Cardiac muscle cell (in vitro differentiated cells and primary cell): Measurements from ENCODE around the gene RPS16. TPM values are rescaled to one million over a fixed set of nuclear protein-coding genes. Genes with fewer than 3 reads are reported as not detected.
A peak's percentile ranks its signal among the peaks of the same experiment; 100 is the strongest.
"Not testable (repeated sequence)": the region's sequence is repeated elsewhere in the genome, so short reads cannot be mapped to it uniquely, and the experiment has no call there.

Experiments
- DNase-seq, 2 donors: peaks; one replicate each; pipeline versions ENCODE4 v3.0.0 to v3.0.0-alpha.2; 2010 to 2017; ENCODE audit warnings: low read depth in 1 of 2, low spot score in 1 of 2
- H3K27ac ChIP-seq: fragments of 200-600 bp; sonication (generic); 2 replicates; pipeline ENCODE4 v1.5.1; 2016
- H3K27me3 ChIP-seq: fragments of 200-600 bp; sonication (generic); 2 replicates; pipeline ENCODE4 v1.6.0; 2016; ENCODE audit warnings: control low read depth
- H3K36me3 ChIP-seq: fragments of 200-600 bp; sonication (generic); 2 replicates; pipeline ENCODE4 v1.5.1; 2016; ENCODE audit warnings: control low read depth
- H3K4me1 ChIP-seq: fragments of 200-600 bp; sonication (generic); 2 replicates; pipeline ENCODE4 v1.8.1; 2017; ENCODE audit warnings: low read depth, mild to moderate bottlenecking, mixed run types
- H3K4me3 ChIP-seq: fragments of 200-600 bp; sonication (generic); 2 replicates; pipeline ENCODE4 v1.5.1; 2016; ENCODE audit warnings: mild to moderate bottlenecking
- H3K9me3 ChIP-seq: fragments of 200-600 bp; sonication (generic); 2 replicates; pipeline ENCODE4 v1.5.1; 2017; ENCODE audit warnings: low read depth, mild to moderate bottlenecking, control low read depth
- CTCF ChIP-seq: IDR thresholded peaks from 2 replicates; pipeline ENCODE4 v1.5.1; 2012; ENCODE audit warnings: low read depth, mild to moderate bottlenecking, low read length
- polyA plus RNA-seq: library from polyadenylated mRNA; unstranded; fragments of >200 nt; fragmentation: Nextera tagmentation; extraction: Ambion mirVana; gene quantifications from 2 replicates; pipeline ENCODE4 v1.2.1, GENCODE V29; 2016
- total RNA-seq: library from RNA; depleted of rRNA; stranded (reverse); fragments of >200 nt; gene quantifications from 2 replicates; pipeline ENCODE4 v1.2.3, GENCODE V29; 2016

Gene RPS16
- total and polyA plus RNA-seq, 2 experiments from 2014 or later = 369 to 542 TPM

- no peak overlapping the region for H3K4me3 ChIP-seq
- TF ChIP-seq CTCF = no peak
- no peak for DNase-seq
- no peaks in the 10 kb centered on the region for H3K4me1 ChIP-seq
- no peaks in the 10 kb centered on the region for H3K9me3 ChIP-seq
- no peak overlapping the region for H3K27ac ChIP-seq
- H3K27me3 ChIP-seq = no peaks in the 10 kb centered on the region
- H3K36me3 ChIP-seq = peaks cover 76% of the 10 kb centered on the region
Measured at GRCh38 chr19:39467941-39468340, 32.2 kb upstream of the RPS16 start.

- Histone ChIP-seq H3K36me3 (peaks cover 65% of the 10 kb centered on the region), H3K27me3 (no peaks in the 10 kb centered on the region), H3K27ac (no peak overlapping the region), H3K9me3 (no peaks in the 10 kb centered on the region), H3K4me1 (no peaks in the 10 kb centered on the region), H3K4me3 (no peak overlapping the region)
- no peak for DNase-seq
- no peak for TF ChIP-seq CTCF
Measured at GRCh38 chr19:39465956-39466747, 30.4 kb upstream of the RPS16 start.

- peak overlapping the region; percentile 25 for H3K27ac ChIP-seq
- TF ChIP-seq CTCF = no peak
Measured at GRCh38 chr19:39463403-39463802, 27.7 kb upstream of the RPS16 start.

GRCh38 chr19:39451257-39451656 lies 15.5 kb upstream of the RPS16 start:
- not testable (repeated sequence) for H3K27ac ChIP-seq, H3K9me3 ChIP-seq, H3K36me3 ChIP-seq, H3K27me3 ChIP-seq, DNase-seq, H3K4me1 ChIP-seq, H3K4me3 ChIP-seq

More at GRCh38 chr19:39463403-39463802, 27.7 kb upstream of the RPS16 start:
- no peak for DNase-seq
- H3K4me1 ChIP-seq = no peaks in the 10 kb centered on the region
- H3K36me3 ChIP-seq = peaks cover 61% of the 10 kb centered on the region
- no peaks in the 10 kb centered on the region for H3K27me3 ChIP-seq
- no peak overlapping the region for H3K4me3 ChIP-seq
- no peaks in the 10 kb centered on the region for H3K9me3 ChIP-seq

GRCh38 chr19:39449116-39449797 lies 13.5 kb upstream of the RPS16 start:
- H3K4me1 ChIP-seq = peaks cover 4% of the 10 kb centered on the region
- H3K9me3 ChIP-seq = no peaks in the 10 kb centered on the region
- DNase-seq = no peak
- H3K4me3 ChIP-seq = no peak overlapping the region
- H3K27ac ChIP-seq = no peak overlapping the region
- peaks cover 5% of the 10 kb centered on the region for H3K36me3 ChIP-seq
- TF ChIP-seq CTCF = no peak
- no peaks in the 10 kb centered on the region for H3K27me3 ChIP-seq

GRCh38 chr19:39448271-39448670 lies 12.5 kb upstream of the RPS16 start:
- TF ChIP-seq CTCF = no peak
- Histone ChIP-seq H3K27ac (peak overlapping the region; percentile 40), H3K4me1 (peaks cover 4% of the 10 kb centered on the region), H3K27me3 (no peaks in the 10 kb centered on the region), H3K4me3 (no peak overlapping the region), H3K36me3 (peaks cover 3% of the 10 kb centered on the region), H3K9me3 (no peaks in the 10 kb centered on the region)
- no peak for DNase-seq
